Measurements from ENCODE around the gene FNIP2. TPM values are rescaled to one million over a fixed set of nuclear protein-coding genes. Genes with fewer than 3 reads are reported as not detected.

The FNIP2 gene
- total and polyA plus RNA-seq, 3 experiments from 2014 or later, result 5.1 to 13.3 (median 11.7) TPM

GRCh38 chr4:158778156-158778711 lies 9.4 kb downstream of the FNIP2 start:
- no peaks in the 10 kb centered on the region for H3K27me3 Mint-ChIP-seq
- H3K36me3 Mint-ChIP-seq, result no peaks in the 10 kb centered on the region
- CTCF ChIA-PET, result no interaction called here
- Histone ChIP-seq H3K4me1 (ENCODE audit: insufficient read depth, low read length) (peaks cover 16% of the 10 kb centered on the region), H3K9me3 (ENCODE audit: low read length) (no peaks in the 10 kb centered on the region), H3K4me3 (ENCODE audit: low read length) (no peak overlapping the region), H3K27ac (ENCODE audit: low read depth, low read length) (no peak overlapping the region), H3K27me3 (ENCODE audit: insufficient read depth, low read length, poor library complexity, severe bottlenecking) (no peaks in the 10 kb centered on the region), H3K36me3 (ENCODE audit: insufficient read depth, low read length) (no peaks in the 10 kb centered on the region)
- peak overlapping the region in 4 of 8 donors; percentile 5 to 75 (median 40) for H3K27ac Mint-ChIP-seq
- POLR2A ChIA-PET, result no interaction called here
- H3K4me3 Mint-ChIP-seq, result peak overlapping the region; percentile 23 to 79 (median 61)
- H3K4me1 Mint-ChIP-seq, result peaks cover 6 to 45% (median 32%) of the 10 kb centered on the region in 3 donors
- no peak for DNase-seq
- no peaks in the 10 kb centered on the region for H3K9me3 Mint-ChIP-seq

GRCh38 chr4:158778712-158779111 lies 9.9 kb downstream of the FNIP2 start:
- no peaks in the 10 kb centered on the region for H3K27me3 ChIP-seq (ENCODE audit: insufficient read depth, low read length, poor library complexity, severe bottlenecking)
- H3K4me3 ChIP-seq (ENCODE audit: low read length), result no peak overlapping the region
- ChIA-PET POLR2A (no interaction called here), CTCF (interaction anchor here (0.7 kb wide), 1 partner anchor 412 kb away, joined by 3 read pairs; no protein-coding TSS in a partner anchor)
- no peak overlapping the region for H3K27ac ChIP-seq (ENCODE audit: low read depth, low read length)
- H3K27ac Mint-ChIP-seq, result no peak overlapping the region
- H3K4me3 Mint-ChIP-seq, result no peak overlapping the region
- DNase-seq, result no peak
- H3K36me3 ChIP-seq (ENCODE audit: insufficient read depth, low read length), result no peaks in the 10 kb centered on the region
- no peaks in the 10 kb centered on the region for H3K9me3 Mint-ChIP-seq
- H3K9me3 ChIP-seq (ENCODE audit: low read length), result no peaks in the 10 kb centered on the region
- no peaks in the 10 kb centered on the region for H3K36me3 Mint-ChIP-seq
- H3K27me3 Mint-ChIP-seq, result no peaks in the 10 kb centered on the region
- peaks cover 16% of the 10 kb centered on the region for H3K4me1 ChIP-seq (ENCODE audit: insufficient read depth, low read length)
- peaks cover 6 to 49% (median 33%) of the 10 kb centered on the region in 3 donors for H3K4me1 Mint-ChIP-seq

GRCh38 chr4:158781963-158782362 lies 13.1 kb downstream of the FNIP2 start:
- peaks cover 8 to 44% (median 28%) of the 10 kb centered on the region in 3 donors for H3K4me1 Mint-ChIP-seq
- H3K27me3 ChIP-seq (ENCODE audit: insufficient read depth, low read length, poor library complexity, severe bottlenecking), result no peaks in the 10 kb centered on the region
- no peaks in the 10 kb centered on the region for H3K27me3 Mint-ChIP-seq
- H3K36me3 ChIP-seq (ENCODE audit: insufficient read depth, low read length), result no peaks in the 10 kb centered on the region
- no peak overlapping the region for H3K27ac ChIP-seq (ENCODE audit: low read depth, low read length)
- no peaks in the 10 kb centered on the region for H3K9me3 Mint-ChIP-seq
- H3K4me3 Mint-ChIP-seq, result no peak overlapping the region
- CTCF ChIA-PET, result interaction anchor here (1.0 to 1.3 kb wide), 2 partner anchors 12 to 421 kb away, joined by 3 to 6 read pairs; no protein-coding TSS in a partner anchor
- H3K27ac Mint-ChIP-seq, result no peak overlapping the region
- no peaks in the 10 kb centered on the region for H3K9me3 ChIP-seq (ENCODE audit: low read length)
- peaks cover 16% of the 10 kb centered on the region for H3K4me1 ChIP-seq (ENCODE audit: insufficient read depth, low read length)
- POLR2A ChIA-PET, result no interaction called here
- peaks cover 0 to 1% (median 0%) of the 10 kb centered on the region in 3 donors for H3K36me3 Mint-ChIP-seq
- no peak overlapping the region for H3K4me3 ChIP-seq (ENCODE audit: low read length)
- no peak for DNase-seq

- ChIA-PET POLR2A (no interaction called here), CTCF (interaction anchor here (0.8 to 1.3 kb wide), 3 partner anchors 13 to 420 kb away, joined by 3 to 6 read pairs (median 3); no protein-coding TSS in a partner anchor)
- H3K27ac Mint-ChIP-seq, result no peak overlapping the region
- H3K36me3 Mint-ChIP-seq, result peaks cover 0 to 1% (median 0%) of the 10 kb centered on the region in 3 donors
- H3K9me3 Mint-ChIP-seq, result no peaks in the 10 kb centered on the region
- Histone ChIP-seq H3K4me1 (ENCODE audit: insufficient read depth, low read length) (peaks cover 10% of the 10 kb centered on the region), H3K9me3 (ENCODE audit: low read length) (no peaks in the 10 kb centered on the region), H3K36me3 (ENCODE audit: insufficient read depth, low read length) (no peaks in the 10 kb centered on the region), H3K27ac (ENCODE audit: low read depth, low read length) (no peak overlapping the region), H3K27me3 (ENCODE audit: insufficient read depth, low read length, poor library complexity, severe bottlenecking) (no peaks in the 10 kb centered on the region), H3K4me3 (ENCODE audit: low read length) (no peak overlapping the region)
- no peak overlapping the region for H3K4me3 Mint-ChIP-seq
- H3K4me1 Mint-ChIP-seq, result peaks cover 7 to 41% (median 27%) of the 10 kb centered on the region in 3 donors
- peaks cover 0 to 3% of the 10 kb centered on the region in 2 donors for H3K27me3 Mint-ChIP-seq
- no peak for DNase-seq
These were observed 13.9 kb downstream of the FNIP2 start for GRCh38 chr4:158782551-158783360.

GRCh38 chr4:158783785-158784184 lies 15.0 kb downstream of the FNIP2 start:
- no peak overlapping the region for H3K27ac Mint-ChIP-seq
- Histone ChIP-seq H3K36me3 (ENCODE audit: insufficient read depth, low read length) (no peaks in the 10 kb centered on the region), H3K27me3 (ENCODE audit: insufficient read depth, low read length, poor library complexity, severe bottlenecking) (no peaks in the 10 kb centered on the region), H3K9me3 (ENCODE audit: low read length) (no peaks in the 10 kb centered on the region), H3K4me1 (ENCODE audit: insufficient read depth, low read length) (peaks cover 4% of the 10 kb centered on the region), H3K4me3 (ENCODE audit: low read length) (no peak overlapping the region), H3K27ac (ENCODE audit: low read depth, low read length) (no peak overlapping the region)
- ChIA-PET CTCF (no interaction called here), POLR2A (no interaction called here)
- peaks cover 2 to 38% (median 19%) of the 10 kb centered on the region in 3 donors for H3K4me1 Mint-ChIP-seq
- no peaks in the 10 kb centered on the region for H3K9me3 Mint-ChIP-seq
- H3K36me3 Mint-ChIP-seq, result peaks cover 0 to 1% (median 0%) of the 10 kb centered on the region in 3 donors
- peaks cover 2 to 7% of the 10 kb centered on the region in 2 donors for H3K27me3 Mint-ChIP-seq
- H3K4me3 Mint-ChIP-seq, result no peak overlapping the region
- DNase-seq, result no peak

GRCh38 chr4:158785718-158786117 lies 16.9 kb downstream of the FNIP2 start:
- Mint-ChIP-seq H3K4me1 (peaks cover 2 to 31% (median 15%) of the 10 kb centered on the region in 3 donors), H3K27ac (no peak overlapping the region), H3K36me3 (peaks cover 0 to 1% (median 0%) of the 10 kb centered on the region in 3 donors), H3K9me3 (no peaks in the 10 kb centered on the region), H3K4me3 (no peak overlapping the region), H3K27me3 (peaks cover 5 to 7% of the 10 kb centered on the region in 2 donors)
- no peaks in the 10 kb centered on the region for H3K9me3 ChIP-seq (ENCODE audit: low read length)
- H3K27me3 ChIP-seq (ENCODE audit: insufficient read depth, low read length, poor library complexity, severe bottlenecking), result no peaks in the 10 kb centered on the region
- CTCF ChIA-PET, result no interaction called here
- no peak for DNase-seq
- POLR2A ChIA-PET, result no interaction called here
- no peak overlapping the region for H3K27ac ChIP-seq (ENCODE audit: low read depth, low read length)
- H3K4me1 ChIP-seq (ENCODE audit: insufficient read depth, low read length), result peaks cover 4% of the 10 kb centered on the region
- no peak overlapping the region for H3K4me3 ChIP-seq (ENCODE audit: low read length)
- no peaks in the 10 kb centered on the region for H3K36me3 ChIP-seq (ENCODE audit: insufficient read depth, low read length)

GRCh38 chr4:158786121-158786601 lies 17.3 kb downstream of the FNIP2 start:
- ChIA-PET POLR2A (no interaction called here), CTCF (no interaction called here)
- Mint-ChIP-seq H3K27ac (no peak overlapping the region), H3K36me3 (peaks cover 0 to 1% (median 0%) of the 10 kb centered on the region in 3 donors), H3K27me3 (peaks cover 5 to 7% of the 10 kb centered on the region in 2 donors), H3K4me3 (no peak overlapping the region), H3K4me1 (peaks cover 3 to 31% (median 15%) of the 10 kb centered on the region in 3 donors), H3K9me3 (no peaks in the 10 kb centered on the region)
- no peak for DNase-seq
- Histone ChIP-seq H3K4me3 (ENCODE audit: low read length) (no peak overlapping the region), H3K27me3 (ENCODE audit: insufficient read depth, low read length, poor library complexity, severe bottlenecking) (no peaks in the 10 kb centered on the region), H3K9me3 (ENCODE audit: low read length) (no peaks in the 10 kb centered on the region), H3K36me3 (ENCODE audit: insufficient read depth, low read length) (no peaks in the 10 kb centered on the region), H3K27ac (ENCODE audit: low read depth, low read length) (no peak overlapping the region), H3K4me1 (ENCODE audit: insufficient read depth, low read length) (peaks cover 4% of the 10 kb centered on the region)

- peaks cover 3 to 29% (median 14%) of the 10 kb centered on the region in 3 donors for H3K4me1 Mint-ChIP-seq
These were observed 18.1 kb downstream of the FNIP2 start for GRCh38 chr4:158786955-158787354.

More at GRCh38 chr4:158786955-158787354, 18.1 kb downstream of the FNIP2 start:
- no peak overlapping the region for H3K4me3 ChIP-seq (ENCODE audit: low read length)
- Mint-ChIP-seq H3K4me3 (no peak overlapping the region), H3K9me3 (no peaks in the 10 kb centered on the region), H3K36me3 (peaks cover 0 to 1% (median 0%) of the 10 kb centered on the region in 3 donors), H3K27ac (no peak overlapping the region), H3K27me3 (peaks cover 6 to 7% of the 10 kb centered on the region in 2 donors)
- H3K9me3 ChIP-seq (ENCODE audit: low read length), result no peaks in the 10 kb centered on the region
- peaks cover 4% of the 10 kb centered on the region for H3K4me1 ChIP-seq (ENCODE audit: insufficient read depth, low read length)
- H3K27me3 ChIP-seq (ENCODE audit: insufficient read depth, low read length, poor library complexity, severe bottlenecking), result no peaks in the 10 kb centered on the region
- ChIA-PET POLR2A (no interaction called here), CTCF (no interaction called here)
- DNase-seq, result no peak
- H3K36me3 ChIP-seq (ENCODE audit: insufficient read depth, low read length), result no peaks in the 10 kb centered on the region
- no peak overlapping the region for H3K27ac ChIP-seq (ENCODE audit: low read depth, low read length)

All from CD8-positive, alpha-beta memory T cell (primary cell).